GM21390 (cell line): ENCODE data around the gene SCN9A.
"Not testable (repeated sequence)": the region's sequence is repeated elsewhere in the genome, so short reads cannot be mapped to it uniquely, and the experiment has no call there.

Experiments used
- ATAC-seq: cut with Tn5 transposase; IDR thresholded peaks from one replicate; pipeline ENCODE4 v1.9.1; 2021; ENCODE audit not compliant: unreplicated experiment

Gene SCN9A

GRCh38 chr2:166335284-166335683, 40.5 kb downstream of the SCN9A start:
- ATAC-seq: no peak

GRCh38 chr2:166334805-166335204, 40.9 kb downstream of the SCN9A start:
- ATAC-seq: no peak

GRCh38 chr2:166333801-166334200, 41.9 kb downstream of the SCN9A start:
- no peak for ATAC-seq

GRCh38 chr2:166332106-166332505, 43.6 kb downstream of the SCN9A start:
- no peak for ATAC-seq

GRCh38 chr2:166331468-166331867, 44.3 kb downstream of the SCN9A start:
- no peak for ATAC-seq

GRCh38 chr2:166329465-166329864, 46.3 kb downstream of the SCN9A start:
- no peak for ATAC-seq

- no peak for ATAC-seq
These were observed 47.6 kb downstream of the SCN9A start for GRCh38 chr2:166328147-166328546.

GRCh38 chr2:166321076-166321475, 54.7 kb downstream of the SCN9A start:
- ATAC-seq: no peak

- ATAC-seq: no peak
These were observed 61.6 kb downstream of the SCN9A start for GRCh38 chr2:166314022-166314759.

GRCh38 chr2:166312863-166313262, 62.9 kb downstream of the SCN9A start:
- not testable (repeated sequence) for ATAC-seq

GRCh38 chr2:166307326-166307725, 68.4 kb downstream of the SCN9A start:
- no peak for ATAC-seq

- ATAC-seq: no peak
These were observed 71.1 kb downstream of the SCN9A start for GRCh38 chr2:166304656-166305055.

GRCh38 chr2:166302036-166302435, 73.7 kb downstream of the SCN9A start:
- ATAC-seq: no peak

- no peak for ATAC-seq
These were observed 77.8 kb downstream of the SCN9A start for GRCh38 chr2:166297951-166298350.

GRCh38 chr2:166293984-166294383, 81.8 kb downstream of the SCN9A start:
- no peak for ATAC-seq

GRCh38 chr2:166285215-166285614, 90.5 kb downstream of the SCN9A start:
- no peak for ATAC-seq

- no peak for ATAC-seq
These were observed 91.4 kb downstream of the SCN9A start for GRCh38 chr2:166284359-166284758.

- ATAC-seq: peak; percentile 51
These were observed 93.6 kb downstream of the SCN9A start for GRCh38 chr2:166282154-166282553.

GRCh38 chr2:166278856-166279255, 96.9 kb downstream of the SCN9A start:
- ATAC-seq: no peak

GRCh38 chr2:166270376-166270775, 105.4 kb downstream of the SCN9A start:
- ATAC-seq: no peak

- ATAC-seq: no peak
These were observed 106.4 kb downstream of the SCN9A start for GRCh38 chr2:166269322-166269721.

- ATAC-seq: no peak
These were observed 117.9 kb downstream of the SCN9A start for GRCh38 chr2:166257859-166258258.

- no peak for ATAC-seq
These were observed 118.8 kb downstream of the SCN9A start for GRCh38 chr2:166256896-166257295.
